Uterus (tissue), 2 donors: ENCODE measurements around the gene CEP131.

Source experiments
- POLR2A ChIP-seq, 2 donors: fragments of 450-650 bp; IDR thresholded peaks; one replicate each; pipeline ENCODE4 v1.6.1; 2016; ENCODE audit warnings: antibody characterized with exemption in 2 of 2, mild to moderate bottlenecking in 1 of 2, moderate library complexity in 1 of 2
- TF ChIP-seq, protein P1 (sequence below), 4 experiments: fragments of 200-600 bp in 2 of 4; fragments of 450-650 bp in 2 of 4; sonication (generic) in 2 of 4; IDR thresholded peaks; one replicate each; pipeline ENCODE4 v1.5.1; 2016 to 2019; ENCODE audit warnings: antibody characterized with exemption in 4 of 4, mild to moderate bottlenecking in 2 of 4, moderate library complexity in 1 of 4

DNA sequence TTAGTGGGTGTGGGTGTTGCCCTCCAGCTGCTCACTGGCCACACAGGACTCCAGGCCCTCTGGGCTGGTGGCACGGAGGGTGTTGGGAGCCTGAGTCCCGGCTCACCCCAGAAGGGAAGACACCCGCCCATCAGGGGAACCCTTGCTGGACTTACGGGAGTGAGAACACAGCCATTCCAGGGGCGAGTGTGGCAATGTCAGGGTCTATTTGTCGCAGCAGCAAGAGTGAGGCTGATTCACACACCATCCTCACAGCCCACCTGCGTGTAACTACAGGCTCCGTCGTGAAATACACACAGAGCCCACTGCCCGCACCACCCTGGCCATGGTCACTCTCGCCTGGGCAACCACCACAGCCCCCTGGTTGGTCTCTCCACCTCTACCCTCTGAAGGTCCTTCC is 39.0 kb downstream of the CEP131 start:
- TF ChIP-seq, protein P1, sequence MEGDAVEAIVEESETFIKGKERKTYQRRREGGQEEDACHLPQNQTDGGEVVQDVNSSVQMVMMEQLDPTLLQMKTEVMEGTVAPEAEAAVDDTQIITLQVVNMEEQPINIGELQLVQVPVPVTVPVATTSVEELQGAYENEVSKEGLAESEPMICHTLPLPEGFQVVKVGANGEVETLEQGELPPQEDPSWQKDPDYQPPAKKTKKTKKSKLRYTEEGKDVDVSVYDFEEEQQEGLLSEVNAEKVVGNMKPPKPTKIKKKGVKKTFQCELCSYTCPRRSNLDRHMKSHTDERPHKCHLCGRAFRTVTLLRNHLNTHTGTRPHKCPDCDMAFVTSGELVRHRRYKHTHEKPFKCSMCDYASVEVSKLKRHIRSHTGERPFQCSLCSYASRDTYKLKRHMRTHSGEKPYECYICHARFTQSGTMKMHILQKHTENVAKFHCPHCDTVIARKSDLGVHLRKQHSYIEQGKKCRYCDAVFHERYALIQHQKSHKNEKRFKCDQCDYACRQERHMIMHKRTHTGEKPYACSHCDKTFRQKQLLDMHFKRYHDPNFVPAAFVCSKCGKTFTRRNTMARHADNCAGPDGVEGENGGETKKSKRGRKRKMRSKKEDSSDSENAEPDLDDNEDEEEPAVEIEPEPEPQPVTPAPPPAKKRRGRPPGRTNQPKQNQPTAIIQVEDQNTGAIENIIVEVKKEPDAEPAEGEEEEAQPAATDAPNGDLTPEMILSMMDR (IDR thresholded peaks at IDR 0.05): no peak
- no peak for TF ChIP-seq POLR2A (IDR thresholded peaks at IDR 0.05)
